ENCODE measurements around the gene LGMN.
"Not testable (repeated sequence)": the region's sequence is repeated elsewhere in the genome, so short reads cannot be mapped to it uniquely, and the experiment has no call there.

Gene LGMN

GRCh38 chr14:92748259-92749016 lies at the start of gene LGMN:
TSS of gene LGMN (minus strand) at chr14:92748627. CDS start at chr14:92732786, 15,841 bp downstream.
- DNase-seq: peak; percentile 80 to 81

- no peak for DNase-seq
Measured at GRCh38 chr14:92794961-92795360, 46.5 kb upstream of the LGMN start.

- DNase-seq: no peak
Measured at GRCh38 chr14:92794547-92794941, 46.1 kb upstream of the LGMN start.

- peak; percentile 95 to 96 for DNase-seq
Measured at GRCh38 chr14:92793709-92794546, 45.5 kb upstream of the LGMN start, which contains the start of gene GOLGA5. TSS of gene GOLGA5 (plus strand) at chr14:92794305. CDS start at chr14:92797438, 3,133 bp downstream.

- no peak for DNase-seq
Measured at GRCh38 chr14:92792885-92793284, 44.5 kb upstream of the LGMN start.

GRCh38 chr14:92789457-92790089 lies 41.1 kb upstream of the LGMN start:
- DNase-seq: no peak

GRCh38 chr14:92787554-92787953 lies 39.1 kb upstream of the LGMN start:
- DNase-seq: no peak

GRCh38 chr14:92786427-92786756 lies 38.0 kb upstream of the LGMN start:
- DNase-seq: no peak

- no peak for DNase-seq
Measured at GRCh38 chr14:92785667-92786426, 37.4 kb upstream of the LGMN start.

- no peak for DNase-seq
Measured at GRCh38 chr14:92783813-92784431, 35.5 kb upstream of the LGMN start.

GRCh38 chr14:92781350-92781749 lies 32.9 kb upstream of the LGMN start:
- DNase-seq: no peak

- DNase-seq: no peak
Measured at GRCh38 chr14:92780444-92781232, 32.2 kb upstream of the LGMN start.

- DNase-seq: not testable (repeated sequence)
Measured at GRCh38 chr14:92778868-92779565, 30.6 kb upstream of the LGMN start.

GRCh38 chr14:92775292-92775691 lies 26.9 kb upstream of the LGMN start:
- DNase-seq: not testable (repeated sequence)

GRCh38 chr14:92774572-92774971 lies 26.1 kb upstream of the LGMN start:
- no peak for DNase-seq

GRCh38 chr14:92770484-92770883 lies 22.1 kb upstream of the LGMN start:
- no peak for DNase-seq

GRCh38 chr14:92768795-92769194 lies 20.4 kb upstream of the LGMN start:
- no peak for DNase-seq

GRCh38 chr14:92768236-92768635 lies 19.8 kb upstream of the LGMN start:
- DNase-seq: not testable (repeated sequence)

- not testable (repeated sequence) for DNase-seq
Measured at GRCh38 chr14:92763666-92764631, 15.5 kb upstream of the LGMN start.

- no peak for DNase-seq
Measured at GRCh38 chr14:92760524-92760805, 12.0 kb upstream of the LGMN start.

Measured in activated CD4-positive, alpha-beta T cell treated with anti-CD3 and anti-CD28 coated beads, Interleukin-2, amount 50 U/mL, for 4 hours (primary cell).